Astrocyte of the spinal cord (primary cell): Measurements from ENCODE around the gene CPM.
A peak's percentile ranks its signal among the peaks of the same experiment; 100 is the strongest.

Source experiments
- DNase-seq: peaks from one replicate; pipeline ENCODE4 v3.0.0; 2011; ENCODE audit warnings: low read depth, low spot score
- H3K4me3 ChIP-seq: 2 replicates; pipeline ENCODE4 v1.5.1; 2011; ENCODE audit warnings: low read depth, mild to moderate bottlenecking, low read length, moderate library complexity
- in situ Hi-C: cut with HindIII; loops from 2 replicates; pipeline ENCODE4 v1.10.0; 2017; ENCODE audit warnings: low sequenced_read_pairs
- TF ChIP-seq, protein P1 (sequence below): IDR thresholded peaks from 2 replicates; pipeline ENCODE4 v1.5.1; 2012; ENCODE audit warnings: low read depth, mild to moderate bottlenecking, low read length, inconsistent platforms

CPM gene

GRCh38 chr12:68878846-68879245, 54.1 kb downstream of the CPM start:
- no peak for DNase-seq
- in situ Hi-C loops: no loop called here

GRCh38 chr12:68878283-68878682, 54.7 kb downstream of the CPM start:
- TF ChIP-seq, protein P1, sequence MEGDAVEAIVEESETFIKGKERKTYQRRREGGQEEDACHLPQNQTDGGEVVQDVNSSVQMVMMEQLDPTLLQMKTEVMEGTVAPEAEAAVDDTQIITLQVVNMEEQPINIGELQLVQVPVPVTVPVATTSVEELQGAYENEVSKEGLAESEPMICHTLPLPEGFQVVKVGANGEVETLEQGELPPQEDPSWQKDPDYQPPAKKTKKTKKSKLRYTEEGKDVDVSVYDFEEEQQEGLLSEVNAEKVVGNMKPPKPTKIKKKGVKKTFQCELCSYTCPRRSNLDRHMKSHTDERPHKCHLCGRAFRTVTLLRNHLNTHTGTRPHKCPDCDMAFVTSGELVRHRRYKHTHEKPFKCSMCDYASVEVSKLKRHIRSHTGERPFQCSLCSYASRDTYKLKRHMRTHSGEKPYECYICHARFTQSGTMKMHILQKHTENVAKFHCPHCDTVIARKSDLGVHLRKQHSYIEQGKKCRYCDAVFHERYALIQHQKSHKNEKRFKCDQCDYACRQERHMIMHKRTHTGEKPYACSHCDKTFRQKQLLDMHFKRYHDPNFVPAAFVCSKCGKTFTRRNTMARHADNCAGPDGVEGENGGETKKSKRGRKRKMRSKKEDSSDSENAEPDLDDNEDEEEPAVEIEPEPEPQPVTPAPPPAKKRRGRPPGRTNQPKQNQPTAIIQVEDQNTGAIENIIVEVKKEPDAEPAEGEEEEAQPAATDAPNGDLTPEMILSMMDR: no peak
- DNase-seq: no peak
- in situ Hi-C loops: no loop called here
- H3K4me3 ChIP-seq: no peak overlapping the region

More at GRCh38 chr12:68878846-68879245, 54.1 kb downstream of the CPM start:
- H3K4me3 ChIP-seq: no peak overlapping the region
- TF ChIP-seq, protein P1: no peak

- no peak for DNase-seq
- TF ChIP-seq, protein P1: no peak
- in situ Hi-C loops: no loop called here
- H3K4me3 ChIP-seq: no peak overlapping the region
Measured at GRCh38 chr12:68877583-68877982, 55.4 kb downstream of the CPM start.

DNA sequence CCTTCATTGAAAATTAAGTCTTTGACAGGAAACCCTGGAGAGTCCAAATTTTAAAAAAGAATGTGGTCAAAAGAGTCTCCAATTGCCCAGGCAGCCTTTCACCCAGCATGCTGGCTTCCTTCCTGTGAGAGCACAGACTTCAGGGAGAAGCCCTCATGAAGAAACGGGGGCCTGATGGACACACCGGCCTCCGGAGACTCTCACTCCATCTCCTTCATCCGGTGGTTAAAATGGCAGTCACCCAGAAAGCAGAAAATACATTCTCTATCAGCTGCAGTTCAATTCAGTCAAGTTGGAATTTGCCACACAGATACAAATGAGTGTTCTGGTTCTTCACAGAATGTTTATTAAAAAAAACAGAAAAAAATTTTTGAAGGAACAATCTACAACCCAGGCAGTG, 56.5 kb downstream of the CPM start:
- in situ Hi-C loops: no loop called here

GRCh38 chr12:68873316-68873715, 59.7 kb downstream of the CPM start:
- DNase-seq: no peak
- in situ Hi-C loops: no loop called here
- no peak overlapping the region for H3K4me3 ChIP-seq
- TF ChIP-seq, protein P1: no peak

More for the DNA sequence above, 56.5 kb downstream of the CPM start:
- TF ChIP-seq, protein P1: no peak
- no peak overlapping the region for H3K4me3 ChIP-seq
- DNase-seq: no peak

DNA sequence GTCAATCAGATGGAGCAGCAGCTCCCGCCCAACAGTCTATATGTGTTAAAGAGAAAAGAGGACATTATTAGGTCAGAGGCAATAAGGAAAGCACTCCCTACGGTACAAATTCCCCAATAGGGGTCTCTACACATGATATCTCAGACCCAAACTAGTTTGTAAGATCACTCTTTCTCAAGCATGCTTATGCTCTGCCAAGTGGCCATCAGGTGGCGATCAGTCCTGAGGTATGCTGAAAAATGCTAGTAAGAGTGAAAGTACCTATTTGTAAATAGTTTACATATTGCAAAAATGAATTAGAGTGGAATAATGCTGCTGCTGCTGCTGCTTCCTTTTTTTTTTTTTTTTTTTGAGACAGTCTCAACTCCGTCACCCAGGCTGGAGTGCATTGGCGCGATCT, 61.0 kb downstream of the CPM start:
- peak; percentile 26 for DNase-seq
- TF ChIP-seq, protein P1: peak; percentile 48

GRCh38 chr12:68871396-68871795, 61.6 kb downstream of the CPM start:
- in situ Hi-C loops: no loop called here
- TF ChIP-seq, protein P1: no peak
- DNase-seq: no peak
- no peak overlapping the region for H3K4me3 ChIP-seq

More for the DNA sequence above, 61.0 kb downstream of the CPM start:
- in situ Hi-C loops: no loop called here
- no peak overlapping the region for H3K4me3 ChIP-seq
